ENCODE measurements around the gene KIAA1958.

The KIAA1958 gene

DNA sequence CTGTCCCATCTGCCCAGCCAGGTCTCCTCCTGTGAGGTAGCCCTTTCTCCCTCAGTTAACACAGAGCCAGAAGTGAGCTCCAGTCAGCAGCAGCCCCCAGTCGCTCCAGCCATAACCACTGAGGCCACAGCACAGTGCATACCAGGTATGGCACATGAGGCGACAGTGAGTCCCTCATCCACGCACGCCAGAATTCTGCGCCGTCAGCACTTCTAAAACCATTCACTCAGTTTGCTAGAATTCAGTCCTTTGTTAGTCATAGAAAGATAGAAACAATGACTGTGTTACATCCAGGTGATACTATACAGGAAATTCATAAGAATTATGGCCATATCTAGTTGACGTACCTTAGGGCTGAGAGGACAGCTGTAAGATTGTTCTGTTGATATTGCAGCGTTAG is 88.5 kb downstream of the KIAA1958 start:
- H3K9ac ChIP-seq (ENCODE audit: low read length), result no peak overlapping the region
- no peak for DNase-seq
- H3K4me2 ChIP-seq (ENCODE audit: low read length, poor library complexity, severe bottlenecking), result no peak overlapping the region
- no peak overlapping the region for H3K4me3 ChIP-seq (ENCODE audit: insufficient read depth in 1 of 2, low read depth in 1 of 2, low read length in 2 of 2)
- peaks cover 0 to 9% of the 10 kb centered on the region in 2 experiments for H3K36me3 ChIP-seq (ENCODE audit: control insufficient read depth in 1 of 2, insufficient read depth in 2 of 2, low read depth in 1 of 2, low read length in 2 of 2)
- no peaks in the 10 kb centered on the region for H3K9me3 ChIP-seq (ENCODE audit: control insufficient read depth, low read length)
- no peak overlapping the region for H2BK5ac ChIP-seq (ENCODE audit: low read depth, low read length, poor library complexity, severe bottlenecking)
- peaks cover 23% of the 10 kb centered on the region for H3K79me1 ChIP-seq (replicated peaks; ENCODE audit: low read length, poor library complexity, severe bottlenecking)
- H3K23ac ChIP-seq (ENCODE audit: low read length in 2 of 2), result no peak overlapping the region
- H3K4me1 ChIP-seq (ENCODE audit: control insufficient read depth, insufficient read depth, low read depth, low read length), result peaks cover 5% of the 10 kb centered on the region
- H2AK5ac ChIP-seq (ENCODE audit: low read length, severe bottlenecking), result no peak overlapping the region
- H3K4ac ChIP-seq (ENCODE audit: low read depth in 1 of 2, low read length in 2 of 2), result no peak overlapping the region
- no peak overlapping the region for H2AFZ ChIP-seq (ENCODE audit: low read depth, low read length)
- whole genome bisulfite sequencing, result 100% methylated on average over 6 of the region's 8 CpGs
- H3K27me3 ChIP-seq (ENCODE audit: control insufficient read depth in 1 of 2, insufficient read depth in 1 of 2, low read length in 2 of 2), result no peaks in the 10 kb centered on the region
- no peak overlapping the region for H2BK12ac ChIP-seq (ENCODE audit: low read length in 2 of 2)
- H2BK15ac ChIP-seq (ENCODE audit: low read depth, poor library complexity, severe bottlenecking), result no peak overlapping the region
- no peak overlapping the region for H4K91ac ChIP-seq (ENCODE audit: low read length)
- H2BK120ac ChIP-seq (ENCODE audit: low read depth, low read length), result no peak overlapping the region
- no peak overlapping the region for H4K8ac ChIP-seq (ENCODE audit: low read length)
- H3K14ac ChIP-seq (ENCODE audit: low read length in 2 of 2), result no peak overlapping the region
- H3K27ac ChIP-seq (ENCODE audit: low read length, poor library complexity, severe bottlenecking), result no peak overlapping the region
- no peak overlapping the region for H3K18ac ChIP-seq (ENCODE audit: low read depth in 1 of 2, low read length in 2 of 2)

DNA sequence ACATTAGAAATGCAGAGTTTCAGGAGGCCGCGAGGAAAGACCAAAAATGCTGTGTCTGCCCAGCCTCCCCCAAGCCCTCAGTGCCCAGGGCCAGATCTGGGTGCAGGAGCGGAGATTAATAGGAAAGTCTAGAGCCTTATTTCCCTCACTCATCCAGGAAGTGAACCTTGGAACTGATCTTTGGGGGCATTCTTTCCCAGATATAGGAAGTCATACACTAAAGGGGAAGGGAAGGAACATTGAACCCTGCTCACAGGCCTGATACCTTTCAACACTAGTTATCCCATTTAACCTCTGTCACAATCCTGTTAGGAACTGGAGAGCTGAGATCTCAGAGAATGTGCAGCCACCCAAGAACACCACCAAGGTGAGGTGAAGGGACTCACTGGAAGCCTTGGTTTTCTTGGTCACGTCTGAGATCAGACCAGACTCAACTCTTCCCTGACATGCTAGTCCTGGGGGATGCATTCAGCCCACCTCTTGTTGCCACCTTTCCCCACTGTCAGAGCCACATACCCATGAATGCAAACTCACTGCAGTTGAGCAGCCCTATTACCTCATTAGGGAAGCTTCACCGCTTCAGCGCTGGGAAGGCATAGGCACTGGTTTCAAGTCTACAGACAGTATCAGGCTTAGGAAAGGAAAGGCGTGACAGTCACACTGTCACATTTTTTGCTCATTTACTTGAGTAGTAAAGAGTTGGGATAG is 95.0 kb downstream of the KIAA1958 start:
- no peak overlapping the region for H3K4ac ChIP-seq (ENCODE audit: low read depth in 1 of 2, low read length in 2 of 2)
- no peak overlapping the region for H2BK12ac ChIP-seq (ENCODE audit: low read length in 2 of 2)
- H3K4me3 ChIP-seq (ENCODE audit: insufficient read depth in 1 of 2, low read depth in 1 of 2, low read length in 2 of 2), result no peak overlapping the region
- H3K4me2 ChIP-seq (ENCODE audit: low read length, poor library complexity, severe bottlenecking), result no peak overlapping the region
- no peak overlapping the region for H2BK15ac ChIP-seq (ENCODE audit: low read depth, poor library complexity, severe bottlenecking)
- no peak overlapping the region for H4K91ac ChIP-seq (ENCODE audit: low read length)
- H3K79me1 ChIP-seq (replicated peaks; ENCODE audit: low read length, poor library complexity, severe bottlenecking), result peaks cover 15% of the 10 kb centered on the region
- no peak overlapping the region for H3K23ac ChIP-seq (ENCODE audit: low read length in 2 of 2)
- H3K9ac ChIP-seq (ENCODE audit: low read length), result no peak overlapping the region
- H3K14ac ChIP-seq (ENCODE audit: low read length in 2 of 2), result no peak overlapping the region
- 84% methylated on average over 6 of the region's 7 CpGs for WGBS
- peaks cover 3% of the 10 kb centered on the region for H3K4me1 ChIP-seq (ENCODE audit: control insufficient read depth, insufficient read depth, low read depth, low read length)
- H3K9me3 ChIP-seq (ENCODE audit: control insufficient read depth, low read length), result no peaks in the 10 kb centered on the region
- no peak overlapping the region for H2BK5ac ChIP-seq (ENCODE audit: low read depth, low read length, poor library complexity, severe bottlenecking)
- H3K27me3 ChIP-seq (ENCODE audit: control insufficient read depth in 1 of 2, insufficient read depth in 1 of 2, low read length in 2 of 2), result no peaks in the 10 kb centered on the region
- no peak overlapping the region for H4K8ac ChIP-seq (ENCODE audit: low read length)
- H3K18ac ChIP-seq (ENCODE audit: low read depth in 1 of 2, low read length in 2 of 2), result no peak overlapping the region
- no peak overlapping the region for H2AFZ ChIP-seq (ENCODE audit: low read depth, low read length)
- no peak overlapping the region for H2BK120ac ChIP-seq (ENCODE audit: low read depth, low read length)
- no peaks in the 10 kb centered on the region for H3K36me3 ChIP-seq (ENCODE audit: control insufficient read depth in 1 of 2, insufficient read depth in 2 of 2, low read depth in 1 of 2, low read length in 2 of 2)
- no peak overlapping the region for H3K27ac ChIP-seq (ENCODE audit: low read length, poor library complexity, severe bottlenecking)
- no peak overlapping the region for H2AK5ac ChIP-seq (ENCODE audit: low read length, severe bottlenecking)
- no peak for DNase-seq

DNA sequence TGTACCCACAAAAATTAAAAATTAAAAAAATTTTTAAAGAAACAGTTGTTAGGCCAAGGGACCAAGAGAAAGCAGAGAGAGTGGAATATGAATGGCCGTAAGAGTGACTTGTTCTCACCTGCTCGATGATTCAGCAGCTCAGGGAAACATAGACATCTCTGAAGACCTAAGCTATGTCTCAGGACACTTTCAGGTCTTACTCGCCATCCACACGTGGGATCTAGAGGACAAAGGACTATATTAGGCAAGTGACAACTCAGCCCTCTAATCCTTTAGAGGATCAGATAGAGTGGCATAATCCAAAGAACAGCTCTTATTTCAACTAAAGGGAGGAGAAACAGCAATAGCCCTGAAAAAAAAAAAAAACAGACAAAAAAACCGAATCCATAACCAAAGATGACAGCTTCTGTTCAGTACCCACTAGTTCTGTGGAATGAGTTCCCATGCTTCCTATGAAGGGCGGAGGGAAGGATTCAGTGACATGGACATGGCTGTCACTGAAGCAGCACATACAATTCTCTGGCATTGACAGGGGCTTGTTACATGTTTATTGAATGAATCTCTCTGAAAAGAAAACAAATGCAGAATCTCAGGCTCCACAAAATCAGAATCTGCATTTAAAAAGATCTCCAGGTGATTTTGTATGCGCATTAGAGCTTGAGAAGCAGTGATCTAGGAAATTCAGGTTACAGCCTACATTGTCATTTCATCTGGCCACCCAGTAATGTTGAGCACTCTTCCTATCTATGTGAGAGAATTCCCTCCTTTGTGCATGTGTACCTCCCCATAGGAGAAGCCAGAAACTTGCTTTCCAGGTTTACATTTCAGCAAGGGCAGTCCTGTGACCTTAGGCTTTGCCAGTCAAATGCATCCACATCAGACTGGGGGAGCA is 96.0 kb downstream of the KIAA1958 start:
- no peak overlapping the region for H2BK15ac ChIP-seq (ENCODE audit: low read depth, poor library complexity, severe bottlenecking)
- 98% methylated on average over 4 of the region's 7 CpGs for WGBS
- H3K36me3 ChIP-seq (ENCODE audit: control insufficient read depth in 1 of 2, insufficient read depth in 2 of 2, low read depth in 1 of 2, low read length in 2 of 2), result no peaks in the 10 kb centered on the region

DNA sequence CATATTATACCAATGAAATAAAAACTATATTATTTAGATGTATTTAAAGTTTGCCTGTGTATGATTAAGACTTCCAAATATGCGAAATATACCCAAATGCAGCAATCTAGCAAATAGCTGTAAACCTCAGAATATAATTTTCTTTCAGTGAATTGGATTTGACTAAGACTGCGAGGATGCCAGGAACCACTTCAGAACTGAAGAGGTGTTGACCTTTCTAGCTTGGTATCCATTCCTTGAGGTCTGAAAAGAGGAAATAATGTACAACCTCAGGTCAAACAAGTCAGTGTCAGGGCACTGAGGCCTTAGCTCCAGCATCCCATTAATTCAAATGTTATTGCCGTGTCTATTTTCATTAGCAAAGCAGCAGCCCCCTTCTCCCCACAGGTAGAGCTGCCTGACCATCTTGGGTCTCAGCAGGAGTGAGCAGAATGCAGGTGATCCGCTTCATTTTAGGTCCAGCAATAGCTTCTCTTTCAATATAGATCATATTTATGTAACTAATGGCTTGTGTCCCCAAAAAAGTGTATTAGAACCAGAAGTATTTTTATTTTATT is 100.0 kb downstream of the KIAA1958 start:
- peaks cover 18% of the 10 kb centered on the region for H3K79me1 ChIP-seq (replicated peaks; ENCODE audit: low read length, poor library complexity, severe bottlenecking)
- no peak overlapping the region for H2AK5ac ChIP-seq (ENCODE audit: low read length, severe bottlenecking)
- no peaks in the 10 kb centered on the region for H3K36me3 ChIP-seq (ENCODE audit: control insufficient read depth in 1 of 2, insufficient read depth in 2 of 2, low read depth in 1 of 2, low read length in 2 of 2)
- no peak overlapping the region for H4K91ac ChIP-seq (ENCODE audit: low read length)
- H3K4me2 ChIP-seq (ENCODE audit: low read length, poor library complexity, severe bottlenecking), result no peak overlapping the region
- no peak overlapping the region for H3K4ac ChIP-seq (ENCODE audit: low read depth in 1 of 2, low read length in 2 of 2)
- DNase-seq, result no peak
- no peak overlapping the region for H3K18ac ChIP-seq (ENCODE audit: low read depth in 1 of 2, low read length in 2 of 2)
- no peaks in the 10 kb centered on the region for H3K27me3 ChIP-seq (ENCODE audit: control insufficient read depth in 1 of 2, insufficient read depth in 1 of 2, low read length in 2 of 2)
- no peak overlapping the region for H2BK12ac ChIP-seq (ENCODE audit: low read length in 2 of 2)
- no peak overlapping the region for H2BK15ac ChIP-seq (ENCODE audit: low read depth, poor library complexity, severe bottlenecking)
- H3K23ac ChIP-seq (ENCODE audit: low read length in 2 of 2), result no peak overlapping the region
- H2BK120ac ChIP-seq (ENCODE audit: low read depth, low read length), result no peak overlapping the region
- H3K9ac ChIP-seq (ENCODE audit: low read length), result no peak overlapping the region
- no peak overlapping the region for H4K8ac ChIP-seq (ENCODE audit: low read length)
- no peak overlapping the region for H2BK5ac ChIP-seq (ENCODE audit: low read depth, low read length, poor library complexity, severe bottlenecking)
- peaks cover 1% of the 10 kb centered on the region for H3K4me1 ChIP-seq (ENCODE audit: control insufficient read depth, insufficient read depth, low read depth, low read length)
- H3K9me3 ChIP-seq (ENCODE audit: control insufficient read depth, low read length), result no peaks in the 10 kb centered on the region
- H3K4me3 ChIP-seq (ENCODE audit: insufficient read depth in 1 of 2, low read depth in 1 of 2, low read length in 2 of 2), result no peak overlapping the region
- H3K27ac ChIP-seq (ENCODE audit: low read length, poor library complexity, severe bottlenecking), result no peak overlapping the region
- no peak overlapping the region for H3K14ac ChIP-seq (ENCODE audit: low read length in 2 of 2)
- WGBS, result 82% methylated on average over 2 of the region's 4 CpGs
- no peak overlapping the region for H2AFZ ChIP-seq (ENCODE audit: low read depth, low read length)

More for the DNA sequence above, 96.0 kb downstream of the KIAA1958 start:
- H3K4me3 ChIP-seq (ENCODE audit: insufficient read depth in 1 of 2, low read depth in 1 of 2, low read length in 2 of 2), result no peak overlapping the region
- H3K79me1 ChIP-seq (replicated peaks; ENCODE audit: low read length, poor library complexity, severe bottlenecking), result peaks cover 15% of the 10 kb centered on the region
- no peak overlapping the region for H2BK5ac ChIP-seq (ENCODE audit: low read depth, low read length, poor library complexity, severe bottlenecking)
- no peak overlapping the region for H2AFZ ChIP-seq (ENCODE audit: low read depth, low read length)
- no peak overlapping the region for H3K4ac ChIP-seq (ENCODE audit: low read depth in 1 of 2, low read length in 2 of 2)
- H3K27ac ChIP-seq (ENCODE audit: low read length, poor library complexity, severe bottlenecking), result no peak overlapping the region
- no peak overlapping the region for H3K18ac ChIP-seq (ENCODE audit: low read depth in 1 of 2, low read length in 2 of 2)
- no peak overlapping the region for H3K9ac ChIP-seq (ENCODE audit: low read length)
- peaks cover 3% of the 10 kb centered on the region for H3K4me1 ChIP-seq (ENCODE audit: control insufficient read depth, insufficient read depth, low read depth, low read length)
- H3K14ac ChIP-seq (ENCODE audit: low read length in 2 of 2), result no peak overlapping the region
- no peaks in the 10 kb centered on the region for H3K9me3 ChIP-seq (ENCODE audit: control insufficient read depth, low read length)
- no peak overlapping the region for H3K4me2 ChIP-seq (ENCODE audit: low read length, poor library complexity, severe bottlenecking)
- H2AK5ac ChIP-seq (ENCODE audit: low read length, severe bottlenecking), result no peak overlapping the region
- H4K91ac ChIP-seq (ENCODE audit: low read length), result no peak overlapping the region
- H2BK12ac ChIP-seq (ENCODE audit: low read length in 2 of 2), result no peak overlapping the region
- DNase-seq, result no peak
- H2BK120ac ChIP-seq (ENCODE audit: low read depth, low read length), result no peak overlapping the region
- no peak overlapping the region for H3K23ac ChIP-seq (ENCODE audit: low read length in 2 of 2)
- H3K27me3 ChIP-seq (ENCODE audit: control insufficient read depth in 1 of 2, insufficient read depth in 1 of 2, low read length in 2 of 2), result no peaks in the 10 kb centered on the region
- H4K8ac ChIP-seq (ENCODE audit: low read length), result no peak overlapping the region

Measured in mesenchymal stem cell (in vitro differentiated cells and primary cell).